ENCODE data around the gene FAM174C.

Gene FAM174C

GRCh38 chr19:1278713-1279660 is 3.7 kb downstream of the FAM174C start:
- Histone ChIP-seq H3K9me3 (ENCODE audit: control insufficient read depth, insufficient read depth, low read depth, low read length) (no peaks in the 10 kb centered on the region), H3K27ac (ENCODE audit: extremely low read depth, low read depth, low read length) (no peak overlapping the region), H3K4me1 (ENCODE audit: control insufficient read depth, insufficient read depth, low read length) (peaks cover 8% of the 10 kb centered on the region), H3K36me3 (ENCODE audit: control insufficient read depth in 2 of 2, insufficient read depth in 1 of 2, low read length in 2 of 2) (peaks cover 0 to 48% of the 10 kb centered on the region in 2 experiments; a peak in 1 of 3 replicates), H3K4me3 (ENCODE audit: low read depth, low read length) (no peak overlapping the region)
- POLR2A ChIA-PET = interaction anchor here (0.6 to 2.8 kb wide), 5 partner anchors 10 to 110 kb away, joined by 3 to 26 read pairs (median 4); partner anchors contain the start of gene CIRBP
- TF ChIP-seq SCRT2 (tag by site-specific recombination; IDR thresholded peaks at IDR 0.05) (peak; percentile 78), ZNF692 (tag by site-specific recombination; IDR thresholded peaks at IDR 0.05) (peak; percentile 76; the same call in 1 of the 2 replicates), MYNN (tag by site-specific recombination; IDR thresholded peaks at IDR 0.05; ENCODE audit: borderline replicate concordance) (no peak), ZNF785 (tag by site-specific recombination; IDR thresholded peaks at IDR 0.05) (no peak), ZNF10 (tag by site-specific recombination; IDR thresholded peaks at IDR 0.05) (no peak), ZFP3 (tag by site-specific recombination; IDR thresholded peaks at IDR 0.05; ENCODE audit: low read depth) (peak; percentile 100), AEBP2 (tag by site-specific recombination; IDR thresholded peaks at IDR 0.05; ENCODE audit: borderline replicate concordance) (no peak), HOXA7 (CRISPR knock-in tag; IDR thresholded peaks at IDR 0.05; ENCODE audit: borderline replicate concordance) (no peak), ZNF37A (tag by site-specific recombination; IDR thresholded peaks at IDR 0.05) (no peak), ZBTB48 (tag by site-specific recombination; IDR thresholded peaks at IDR 0.05) (no peak), ZNF19 (tag by site-specific recombination; IDR thresholded peaks at IDR 0.05; ENCODE audit: low read depth) (no peak)
- CTCF ChIA-PET = interaction anchor here (0.6 to 4.4 kb wide), 22 partner anchors 10 to 280 kb away, joined by 3 to 28 read pairs (median 4); partner anchors contain the start of genes ATP5F1D and CIRBP

GRCh38 chr19:1279782-1280341 is 4.5 kb downstream of the FAM174C start:
- H3K4me1 ChIP-seq (ENCODE audit: control insufficient read depth, insufficient read depth, low read length) = peaks cover 4% of the 10 kb centered on the region
- peak overlapping the region; percentile 10; the same call in 1 of the 2 replicates for H3K27ac ChIP-seq (ENCODE audit: extremely low read depth, low read depth, low read length)
- H3K9me3 ChIP-seq (ENCODE audit: control insufficient read depth, insufficient read depth, low read depth, low read length) = no peaks in the 10 kb centered on the region
- ChIA-PET POLR2A (interaction anchor here (1.0 to 2.8 kb wide), 3 partner anchors 11 to 103 kb away, joined by 3 to 26 read pairs (median 9); partner anchors contain the start of gene CIRBP), CTCF (interaction anchor here (0.6 to 4.4 kb wide), 18 partner anchors 11 to 279 kb away, joined by 3 to 28 read pairs (median 4); partner anchors contain the start of gene CIRBP)
- H3K4me3 ChIP-seq (ENCODE audit: low read depth, low read length) = no peak overlapping the region
- H3K36me3 ChIP-seq (ENCODE audit: control insufficient read depth in 2 of 2, insufficient read depth in 1 of 2, low read length in 2 of 2) = peaks cover 0 to 39% of the 10 kb centered on the region in 2 experiments; a peak in 1 of 3 replicates
- TF ChIP-seq ZNF513 (tag by site-specific recombination; IDR thresholded peaks at IDR 0.05) = no peak
- no peak for TF ChIP-seq ZNF311 (tag by site-specific recombination; IDR thresholded peaks at IDR 0.05; ENCODE audit: borderline replicate concordance)
- no peak for TF ChIP-seq FEZF1 (tag by site-specific recombination; IDR thresholded peaks at IDR 0.05)
- no peak for TF ChIP-seq EGR2 (tag by site-specific recombination; IDR thresholded peaks at IDR 0.05; ENCODE audit: low read depth)
- TF ChIP-seq ZNF624 (tag by site-specific recombination; IDR thresholded peaks at IDR 0.05) = no peak
- no peak for TF ChIP-seq ZBTB10 (tag by site-specific recombination; IDR thresholded peaks at IDR 0.05)
- no peak for TF ChIP-seq ZNF558 (tag by site-specific recombination; IDR thresholded peaks at IDR 0.05)
- peak; percentile 49 for TF ChIP-seq GLIS1 (tag by site-specific recombination; IDR thresholded peaks at IDR 0.05)
- no peak for TF ChIP-seq ZNF776 (tag by site-specific recombination; IDR thresholded peaks at IDR 0.05; ENCODE audit: borderline replicate concordance)
- 0 out of 2 replicates have a peak, but pooled peaks have one; percentile 35 for TF ChIP-seq ZNF2 (tag by site-specific recombination; IDR thresholded peaks at IDR 0.05)
- TF ChIP-seq GFI1B (tag by site-specific recombination; IDR thresholded peaks at IDR 0.05) = no peak
- TF ChIP-seq ZNF366 (tag by site-specific recombination; conservative IDR thresholded peaks at IDR 0.05) = no peak
- TF ChIP-seq ZNF146 (tag by site-specific recombination; IDR thresholded peaks at IDR 0.05) = no peak
- TF ChIP-seq ZNF571 (tag by site-specific recombination; IDR thresholded peaks at IDR 0.05) = no peak
- no peak for TF ChIP-seq ZBTB20 (tag by site-specific recombination; IDR thresholded peaks at IDR 0.05)
